Calu3 (cell line): ENCODE results near the gene SLC22A15. TPM values are rescaled to one million over a fixed set of nuclear protein-coding genes. Genes with fewer than 3 reads are reported as not detected.

Experiments
- BruUV-seq: library from RNA; stranded (reverse); fragments of 400-500 nt; replicated peaks from 2 replicates; lab custom pipeline; 2021; lab: Mats Ljungman, UMichigan
- CTCF ChIA-PET: fragments of 300-600 bp; sonication (Branson Sonifier 250); formaldehyde crosslinking; loops from one replicate; lab custom pipeline; 2022; ENCODE audit warnings: antibody characterized with exemption; lab: Charles Lee
- DNase-seq: peaks from one replicate; pipeline ENCODE4 v3.0.0; 2022
- H3K27ac Mint-ChIP-seq: one replicate; pipeline ENCODE4 v1.8.0; 2022; ENCODE audit warnings: mixed read lengths; ENCODE audit not compliant: unreplicated experiment
- H3K27me3 Mint-ChIP-seq: one replicate; pipeline ENCODE4 v1.8.0; 2022; ENCODE audit warnings: mixed read lengths; ENCODE audit not compliant: unreplicated experiment
- H3K36me3 Mint-ChIP-seq: one replicate; pipeline ENCODE4 v1.8.0; 2022; ENCODE audit warnings: mild to moderate bottlenecking, moderate library complexity, mixed read lengths; ENCODE audit not compliant: insufficient read depth, unreplicated experiment
- H3K4me1 Mint-ChIP-seq: one replicate; pipeline ENCODE4 v1.8.0; 2022; ENCODE audit warnings: mild to moderate bottlenecking, low read depth, mixed read lengths; ENCODE audit not compliant: unreplicated experiment
- H3K4me3 Mint-ChIP-seq: one replicate; pipeline ENCODE4 v1.8.0; 2022; ENCODE audit warnings: mild to moderate bottlenecking, low read depth, moderate library complexity, mixed read lengths; ENCODE audit not compliant: unreplicated experiment
- H3K9me3 Mint-ChIP-seq: one replicate; pipeline ENCODE4 v1.8.0; 2022; ENCODE audit warnings: low read depth, mixed read lengths; ENCODE audit not compliant: unreplicated experiment
- CTCF ChIP-seq: fragments of 200-600 bp; IDR thresholded peaks from one replicate; pipeline ENCODE4 v1.8.0; 2022; ENCODE audit warnings: antibody characterized with exemption; ENCODE audit not compliant: unreplicated experiment
- intact Hi-C: fragments of 100-400 bp; cut with micrococcal nuclease; formaldehyde crosslinking; loops from one replicate; pipeline ENCODE4 v1.10.0; 2022; ENCODE audit not compliant: unreplicated experiment
- total RNA-seq: library from RNA; stranded (reverse); gene quantifications from 2 replicates; pipeline ENCODE4 v1.2.3, GENCODE V29; 2022

Gene SLC22A15
- total RNA-seq, 1 experiment from 2014 or later = 5.0 TPM

- no peak for DNase-seq
- Mint-ChIP-seq H3K4me3 (no peak overlapping the region), H3K36me3 (no peaks in the 10 kb centered on the region), H3K27ac (no peak overlapping the region), H3K27me3 (no peaks in the 10 kb centered on the region), H3K9me3 (no peaks in the 10 kb centered on the region), H3K4me1 (no peaks in the 10 kb centered on the region)
- CTCF ChIA-PET = interaction anchor here (0.5 kb wide), 1 partner anchor 1179 kb away, joined by 5 read pairs; no protein-coding TSS in a partner anchor
- TF ChIP-seq CTCF = no peak
- intact Hi-C loops = no loop called here
- no TSS peak for BruUV-seq
Measured at GRCh38 chr1:116099919-116100318, 123.6 kb downstream of the SLC22A15 start.

GRCh38 chr1:116104667-116105066 lies 128.4 kb downstream of the SLC22A15 start:
- Mint-ChIP-seq H3K9me3 (no peaks in the 10 kb centered on the region), H3K27ac (no peak overlapping the region), H3K4me3 (no peak overlapping the region), H3K4me1 (no peaks in the 10 kb centered on the region), H3K36me3 (peaks cover 5% of the 10 kb centered on the region), H3K27me3 (no peaks in the 10 kb centered on the region)
- no TSS peak for BruUV-seq
- intact Hi-C loops = no loop called here
- CTCF ChIA-PET = no interaction called here
- no peak for DNase-seq
- no peak for TF ChIP-seq CTCF

- H3K36me3 Mint-ChIP-seq = peaks cover 11% of the 10 kb centered on the region
- intact Hi-C loops = no loop called here
- no peaks in the 10 kb centered on the region for H3K9me3 Mint-ChIP-seq
- BruUV-seq = no TSS peak
- no peak overlapping the region for H3K27ac Mint-ChIP-seq
- DNase-seq = no peak
- H3K27me3 Mint-ChIP-seq = no peaks in the 10 kb centered on the region
- H3K4me3 Mint-ChIP-seq = no peak overlapping the region
- H3K4me1 Mint-ChIP-seq = peaks cover 11% of the 10 kb centered on the region
- CTCF ChIA-PET = interaction anchor here (0.5 kb wide), 1 partner anchor 300 kb away, joined by 3 read pairs; no protein-coding TSS in a partner anchor
- TF ChIP-seq CTCF = no peak
Measured at GRCh38 chr1:116105996-116106395, 129.7 kb downstream of the SLC22A15 start.

GRCh38 chr1:116106646-116107045 lies 130.3 kb downstream of the SLC22A15 start:
- CTCF ChIA-PET = interaction anchor here (0.7 kb wide), 1 partner anchor 302 kb away, joined by 5 read pairs; no protein-coding TSS in a partner anchor
- no TSS peak for BruUV-seq
- H3K4me1 Mint-ChIP-seq = peaks cover 17% of the 10 kb centered on the region
- no peak overlapping the region for H3K4me3 Mint-ChIP-seq
- H3K27me3 Mint-ChIP-seq = no peaks in the 10 kb centered on the region
- no peak overlapping the region for H3K27ac Mint-ChIP-seq
- no peak for DNase-seq
- H3K36me3 Mint-ChIP-seq = peaks cover 13% of the 10 kb centered on the region
- no peak for TF ChIP-seq CTCF
- intact Hi-C loops = no loop called here
- H3K9me3 Mint-ChIP-seq = no peaks in the 10 kb centered on the region
